ENCODE measurements around the gene MGLL. TPM values are rescaled to one million over a fixed set of nuclear protein-coding genes. Genes with fewer than 3 reads are reported as not detected.

Gene MGLL
- total and polyA plus RNA-seq, 12 donors = 1.9 to 48.1 (median 33.3) TPM

DNA sequence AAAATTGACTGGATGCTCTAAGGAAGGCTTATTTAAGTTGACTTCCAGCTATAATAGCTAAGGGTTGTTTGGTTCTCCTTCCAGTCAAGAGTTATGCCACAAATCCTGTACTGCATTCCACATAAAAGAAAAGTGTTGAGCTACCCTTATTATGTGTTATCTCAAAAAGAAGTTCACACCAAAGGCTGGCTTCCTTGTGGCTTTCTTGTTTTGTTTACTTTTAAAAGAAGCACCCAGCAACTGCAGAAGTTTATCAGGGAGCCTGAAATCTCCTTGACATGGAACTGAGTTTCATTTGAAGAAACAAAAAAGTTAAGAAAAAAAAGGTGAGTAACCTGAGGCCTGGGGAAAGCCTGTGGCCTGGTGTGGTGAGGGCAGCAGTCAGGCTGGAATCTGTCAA lies 10.2 kb downstream of the MGLL start:
- no peak overlapping the region for H3K4me3 ChIP-seq
- intact Hi-C loops (cut with DNase I) = loop anchor here in 1 of 2 donors (10.0 kb wide), 1 partner anchor 127 kb away; no protein-coding TSS in a partner anchor
- no peaks in the 10 kb centered on the region for H3K36me3 ChIP-seq (replicated peaks in 1 of 2)
- no peaks in the 10 kb centered on the region for H3K9me3 ChIP-seq (replicated peaks in 1 of 3)
- TF ChIP-seq POLR2A (IDR thresholded peaks at IDR 0.05) (no peak), CTCF (IDR thresholded peaks at IDR 0.05) (no peak)
- H3K27me3 ChIP-seq = no peaks in the 10 kb centered on the region
- H3K27ac ChIP-seq = no peak overlapping the region
- no peak for DNase-seq
- peaks cover 0 to 3% of the 10 kb centered on the region in 2 donors for H3K4me1 ChIP-seq (replicated peaks in 1 of 2)

- Histone ChIP-seq H3K36me3 (replicated peaks in 1 of 2) (no peaks in the 10 kb centered on the region), H3K4me1 (replicated peaks in 1 of 2) (peaks cover 0 to 3% of the 10 kb centered on the region in 2 donors)
- WGBS, 4 donors = 83 to 97% (median 93%) methylated on average over 3 of the region's 3 CpGs
Measured at GRCh38 chr3:127811717-127812116, 10.6 kb downstream of the MGLL start.

GRCh38 chr3:127809611-127810010 lies 12.7 kb downstream of the MGLL start:
- Histone ChIP-seq H3K27me3 (no peaks in the 10 kb centered on the region), H3K27ac (no peak overlapping the region), H3K36me3 (replicated peaks in 1 of 2) (no peaks in the 10 kb centered on the region), H3K4me3 (no peak overlapping the region), H3K9me3 (replicated peaks in 1 of 3) (no peaks in the 10 kb centered on the region), H3K4me1 (replicated peaks in 1 of 2) (no peaks in the 10 kb centered on the region)
- DNase-seq = no peak
- intact Hi-C loops (cut with DNase I) = loop anchor here in 1 of 2 donors (10.0 kb wide), 1 partner anchor 125 kb away; no protein-coding TSS in a partner anchor
- TF ChIP-seq POLR2A (IDR thresholded peaks at IDR 0.05) (no peak), CTCF (IDR thresholded peaks at IDR 0.05) (no peak)
- WGBS, 4 donors = 88 to 100% (median 96%) methylated on average over 2 of the region's 2 CpGs

More at GRCh38 chr3:127811717-127812116, 10.6 kb downstream of the MGLL start:
- DNase-seq = no peak
- H3K27me3 ChIP-seq = no peaks in the 10 kb centered on the region
- intact Hi-C loops (cut with DNase I) = loop anchor here in 1 of 2 donors (10.0 kb wide), 1 partner anchor 127 kb away; no protein-coding TSS in a partner anchor
- no peak overlapping the region for H3K4me3 ChIP-seq
- no peak overlapping the region for H3K27ac ChIP-seq
- no peak for TF ChIP-seq CTCF (IDR thresholded peaks at IDR 0.05)
- no peak for TF ChIP-seq POLR2A (IDR thresholded peaks at IDR 0.05)
- H3K9me3 ChIP-seq (replicated peaks in 1 of 3) = no peaks in the 10 kb centered on the region

- H3K27me3 ChIP-seq = no peaks in the 10 kb centered on the region
- intact Hi-C loops (cut with DNase I) = no loop called here
- H3K4me3 ChIP-seq = no peak overlapping the region
- H3K9me3 ChIP-seq (replicated peaks in 1 of 3) = no peaks in the 10 kb centered on the region
- no peak overlapping the region for H3K27ac ChIP-seq
- no peaks in the 10 kb centered on the region for H3K36me3 ChIP-seq (replicated peaks in 1 of 2)
- TF ChIP-seq CTCF (IDR thresholded peaks at IDR 0.05) (no peak), POLR2A (IDR thresholded peaks at IDR 0.05) (no peak)
- H3K4me1 ChIP-seq (replicated peaks in 1 of 2) = no peaks in the 10 kb centered on the region
- DNase-seq = no peak
- 78 to 95% (median 80%) methylated on average over 1 of the region's 1 CpG for WGBS, 4 donors
Measured at GRCh38 chr3:127809211-127809610, 13.1 kb downstream of the MGLL start.
